ENCODE results near the gene TIMP4. TPM values are rescaled to one million over a fixed set of nuclear protein-coding genes. Genes with fewer than 3 reads are reported as not detected.

The TIMP4 gene
- polyA plus RNA-seq, 1 experiment: 1.8 TPM

GRCh38 chr3:12181301-12181700 lies 22.6 kb upstream of the TIMP4 start:
- Histone ChIP-seq H3K36me3 (ENCODE audit: control insufficient read depth, insufficient read depth, low read length) (no peaks in the 10 kb centered on the region), H3K4me3 (ENCODE audit: low read depth, low read length) (no peak overlapping the region), H3K27me3 (ENCODE audit: control insufficient read depth, insufficient read depth, low read length) (no peaks in the 10 kb centered on the region)
- POLR2A ChIA-PET: no interaction called here
- no peak for TF ChIP-seq CTCF (IDR thresholded peaks at IDR 0.05; ENCODE audit: insufficient read depth, low read depth, low read length)
- no peak for DNase-seq (ENCODE audit: low read depth)
- CTCF ChIA-PET: interaction anchor here (0.8 to 7.5 kb wide), 3 partner anchors 23 to 299 kb away, joined by 5 to 162 read pairs (median 5); no protein-coding TSS in a partner anchor

- Histone ChIP-seq H3K36me3 (ENCODE audit: control insufficient read depth, insufficient read depth, low read length) (no peaks in the 10 kb centered on the region), H3K27me3 (ENCODE audit: control insufficient read depth, insufficient read depth, low read length) (no peaks in the 10 kb centered on the region), H3K4me3 (ENCODE audit: low read depth, low read length) (no peak overlapping the region)
- no peak for TF ChIP-seq CTCF (IDR thresholded peaks at IDR 0.05; ENCODE audit: insufficient read depth, low read depth, low read length)
- POLR2A ChIA-PET: interaction anchor here (0.7 kb wide), 1 partner anchor 36 kb away, joined by 5 read pairs; no protein-coding TSS in a partner anchor
- CTCF ChIA-PET: interaction anchor here (0.8 to 7.5 kb wide), 3 partner anchors 38 to 299 kb away, joined by 3 to 162 read pairs (median 5); no protein-coding TSS in a partner anchor
- DNase-seq (ENCODE audit: low read depth): no peak
Measured at GRCh38 chr3:12180631-12181030, 21.9 kb upstream of the TIMP4 start.

GRCh38 chr3:12180218-12180617 lies 21.5 kb upstream of the TIMP4 start:
- Histone ChIP-seq H3K36me3 (ENCODE audit: control insufficient read depth, insufficient read depth, low read length) (no peaks in the 10 kb centered on the region), H3K27me3 (ENCODE audit: control insufficient read depth, insufficient read depth, low read length) (no peaks in the 10 kb centered on the region), H3K4me3 (ENCODE audit: low read depth, low read length) (no peak overlapping the region)
- POLR2A ChIA-PET: interaction anchor here (0.7 kb wide), 1 partner anchor 35 kb away, joined by 5 read pairs; no protein-coding TSS in a partner anchor
- TF ChIP-seq CTCF (IDR thresholded peaks at IDR 0.05; ENCODE audit: insufficient read depth, low read depth, low read length): no peak
- DNase-seq (ENCODE audit: low read depth): no peak
- CTCF ChIA-PET: interaction anchor here (1.1 to 7.5 kb wide), 3 partner anchors 38 to 298 kb away, joined by 3 to 162 read pairs (median 67); no protein-coding TSS in a partner anchor

GRCh38 chr3:12179441-12179840 lies 20.7 kb upstream of the TIMP4 start:
- ChIA-PET POLR2A (no interaction called here), CTCF (interaction anchor here (0.5 to 7.5 kb wide), 4 partner anchors 8 to 298 kb away, joined by 3 to 162 read pairs (median 36); no protein-coding TSS in a partner anchor)
- DNase-seq (ENCODE audit: low read depth): no peak
- no peak overlapping the region for H3K4me3 ChIP-seq (ENCODE audit: low read depth, low read length)
- TF ChIP-seq CTCF (IDR thresholded peaks at IDR 0.05; ENCODE audit: insufficient read depth, low read depth, low read length): no peak
- H3K36me3 ChIP-seq (ENCODE audit: control insufficient read depth, insufficient read depth, low read length): no peaks in the 10 kb centered on the region
- no peaks in the 10 kb centered on the region for H3K27me3 ChIP-seq (ENCODE audit: control insufficient read depth, insufficient read depth, low read length)

- no peak for DNase-seq (ENCODE audit: low read depth)
- POLR2A ChIA-PET: no interaction called here
- Histone ChIP-seq H3K27me3 (ENCODE audit: control insufficient read depth, insufficient read depth, low read length) (no peaks in the 10 kb centered on the region), H3K36me3 (ENCODE audit: control insufficient read depth, insufficient read depth, low read length) (no peaks in the 10 kb centered on the region), H3K4me3 (ENCODE audit: low read depth, low read length) (no peak overlapping the region)
- TF ChIP-seq CTCF (IDR thresholded peaks at IDR 0.05; ENCODE audit: insufficient read depth, low read depth, low read length): no peak
- CTCF ChIA-PET: interaction anchor here (1.0 to 7.5 kb wide), 7 partner anchors 9 to 300 kb away, joined by 3 to 162 read pairs (median 37); no protein-coding TSS in a partner anchor
Measured at GRCh38 chr3:12178091-12178820, 19.5 kb upstream of the TIMP4 start.

All from BJ (cell line).